A549 (cell line): ENCODE measurements around the gene SIN3A.

Experiments
- BCL3 ChIP-seq: fragments of >200 bp; sonication (Bioruptor Twin); formaldehyde crosslinking; IDR thresholded peaks from 3 replicates; pipeline ENCODE4 v1.6.1; 2016
- RAD21 ChIP-seq, 2 experiments: fragments of >200 bp in 1 of 2; sonication (Bioruptor Twin) in 1 of 2; formaldehyde crosslinking in 1 of 2; IDR thresholded peaks in 1 of 2; conservative IDR thresholded peaks in 1 of 2; 2 replicates in 1 of 2; 3 replicates in 1 of 2; pipeline ENCODE4 v1.6.1; 2012 to 2018; ENCODE audit warnings: inconsistent platforms in 1 of 2
- TF ChIP-seq, protein P1 (sequence below): fragments of >200 bp; sonication (Bioruptor Twin); formaldehyde crosslinking; IDR thresholded peaks from 3 replicates; pipeline ENCODE4 v1.5.1; 2016

DNA sequence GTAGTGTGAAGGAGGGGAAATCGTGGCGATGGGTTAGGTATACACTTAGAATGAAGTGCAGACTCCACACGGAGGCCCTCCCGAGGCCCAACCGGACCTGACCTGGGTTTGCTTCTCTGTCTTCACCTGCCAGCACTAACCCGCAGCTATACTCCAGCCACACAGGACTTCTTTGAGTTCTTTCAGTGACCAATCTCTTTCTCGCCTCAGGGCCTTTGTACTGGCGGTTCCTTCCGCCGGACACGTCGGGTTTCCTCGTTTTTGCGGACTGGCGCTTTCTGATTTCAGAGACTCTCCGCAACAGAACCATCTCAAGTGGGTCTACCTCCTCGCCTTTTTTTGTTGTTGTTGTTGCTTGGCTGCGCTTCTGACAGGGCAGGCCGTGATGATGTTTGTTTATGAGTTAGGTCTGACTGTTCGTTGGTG is 104.7 kb downstream of the SIN3A start, which contains the start of gene NEIL1:
- TF ChIP-seq, protein P1, sequence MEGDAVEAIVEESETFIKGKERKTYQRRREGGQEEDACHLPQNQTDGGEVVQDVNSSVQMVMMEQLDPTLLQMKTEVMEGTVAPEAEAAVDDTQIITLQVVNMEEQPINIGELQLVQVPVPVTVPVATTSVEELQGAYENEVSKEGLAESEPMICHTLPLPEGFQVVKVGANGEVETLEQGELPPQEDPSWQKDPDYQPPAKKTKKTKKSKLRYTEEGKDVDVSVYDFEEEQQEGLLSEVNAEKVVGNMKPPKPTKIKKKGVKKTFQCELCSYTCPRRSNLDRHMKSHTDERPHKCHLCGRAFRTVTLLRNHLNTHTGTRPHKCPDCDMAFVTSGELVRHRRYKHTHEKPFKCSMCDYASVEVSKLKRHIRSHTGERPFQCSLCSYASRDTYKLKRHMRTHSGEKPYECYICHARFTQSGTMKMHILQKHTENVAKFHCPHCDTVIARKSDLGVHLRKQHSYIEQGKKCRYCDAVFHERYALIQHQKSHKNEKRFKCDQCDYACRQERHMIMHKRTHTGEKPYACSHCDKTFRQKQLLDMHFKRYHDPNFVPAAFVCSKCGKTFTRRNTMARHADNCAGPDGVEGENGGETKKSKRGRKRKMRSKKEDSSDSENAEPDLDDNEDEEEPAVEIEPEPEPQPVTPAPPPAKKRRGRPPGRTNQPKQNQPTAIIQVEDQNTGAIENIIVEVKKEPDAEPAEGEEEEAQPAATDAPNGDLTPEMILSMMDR = no peak
- no peak for TF ChIP-seq BCL3
- TF ChIP-seq RAD21 (conservative IDR thresholded peaks at IDR 0.05 in 1 of 2, IDR thresholded peaks at IDR 0.05 in 1 of 2) = no peak
